GM12878 (cell line): Measurements from ENCODE around the gene VCPKMT. TPM values are rescaled to one million over a fixed set of nuclear protein-coding genes. Genes with fewer than 3 reads are reported as not detected.
A peak's percentile ranks its signal among the peaks of the same experiment; 100 is the strongest.

Experiments
- ASH2L ChIP-seq: fragments of 300-600, 200-600 bp; sonication (generic); IDR thresholded peaks from 2 replicates; pipeline ENCODE4 v1.6.1; 2017; ENCODE audit warnings: low read depth, mild to moderate bottlenecking, borderline replicate concordance
- BCL11A ChIP-seq: IDR thresholded peaks from 2 replicates; pipeline ENCODE4 v1.6.1; 2011; ENCODE audit warnings: low read depth, low read length
- CHD1 ChIP-seq: IDR thresholded peaks from 2 replicates; pipeline ENCODE4 v1.6.1; 2012; ENCODE audit warnings: low read depth, low read length, improper control_type of control experiment
- EGR1 ChIP-seq, 2 experiments: IDR thresholded peaks; 1 replicate in 1 of 2; 2 replicates in 1 of 2; pipeline ENCODE4 v1.6.1; 2011 to 2012; ENCODE audit warnings: low read depth in 2 of 2, low read length in 2 of 2, borderline replicate concordance in 1 of 2, mild to moderate bottlenecking in 1 of 2, moderate library complexity in 1 of 2
- FOXK2 ChIP-seq: fragments of 450-650 bp; IDR thresholded peaks from 2 replicates; pipeline ENCODE4 v1.6.1; 2017; ENCODE audit warnings: mild to moderate bottlenecking, moderate library complexity
- HDAC6 ChIP-seq: fragments of 200-600 bp; sonication (generic); IDR thresholded peaks from one replicate; pipeline ENCODE4 v1.8.0; 2017; ENCODE audit warnings: antibody characterized with exemption; ENCODE audit not compliant: unreplicated experiment
- MTA3 ChIP-seq: IDR thresholded peaks from 2 replicates; pipeline ENCODE4 v1.6.1; 2012; ENCODE audit warnings: low read length, inconsistent platforms, borderline replicate concordance
- RFX5 ChIP-seq: IDR thresholded peaks from 2 replicates; pipeline ENCODE4 v1.6.1; 2011; ENCODE audit warnings: low read depth, low read length, improper control_type of control experiment
- SUZ12 ChIP-seq: fragments of 200-600 bp; sonication (generic); IDR thresholded peaks from one replicate; pipeline ENCODE4 v1.6.1; 2018; ENCODE audit warnings: antibody characterized with exemption, mild to moderate bottlenecking; ENCODE audit not compliant: unreplicated experiment
- TARDBP ChIP-seq: IDR thresholded peaks from 2 replicates; pipeline ENCODE4 v1.6.1; 2016; ENCODE audit warnings: borderline replicate concordance
- ZBED1 ChIP-seq: IDR thresholded peaks from 2 replicates; pipeline ENCODE4 v1.6.1; 2016; ENCODE audit warnings: borderline replicate concordance
- ZSCAN29 ChIP-seq: fragments of 450-650 bp; IDR thresholded peaks from 2 replicates; pipeline ENCODE4 v1.6.1; 2017; ENCODE audit warnings: mild to moderate bottlenecking, moderate library complexity
- polyA plus RNA-seq, 11 experiments: library from polyadenylated mRNA; depleted of rRNA in 4 of 11; unstranded in 6 of 11; stranded (reverse) in 5 of 11; fragments of >200 nt; fragmentation: Nextera tagmentation in 4 of 11; fragmentation: Illumina TruSeq in 1 of 11; extraction: Ambion mirVana in 4 of 11; extraction: Trizol in 1 of 11; gene quantifications; 1 replicate in 1 of 11; 2 replicates in 10 of 11; pipeline versions ENCODE4 v1.2.1 to v1.2.3, GENCODE V29; 2011 to 2016; ENCODE audit warnings: inconsistent platforms in 2 of 11, missing spikeins in 2 of 11, low read depth in 1 of 11
- total RNA-seq, 4 experiments: library from RNA; depleted of rRNA in 3 of 4; stranded (reverse); fragments of >200 nt in 3 of 4; fragmentation: Illumina TruSeq in 1 of 4; extraction: Trizol in 1 of 4; gene quantifications; 2 replicates each; pipeline versions ENCODE4 v1.2.1 to v1.2.3, GENCODE V29; 2013 to 2021
- TF ChIP-seq, protein P1 (sequence below): IDR thresholded peaks from 2 replicates; pipeline ENCODE4 v1.6.1; 2012; ENCODE audit warnings: improper control_type of control experiment, low read depth, low read length; ENCODE audit not compliant: insufficient replicate concordance
- TF ChIP-seq, protein P2 (sequence below), 3 experiments: IDR thresholded peaks in 2 of 3; conservative IDR thresholded peaks in 1 of 3; 2 replicates each; pipeline ENCODE4 v1.5.1; 2011; ENCODE audit warnings: low read depth in 3 of 3, low read length in 3 of 3, mild to moderate bottlenecking in 3 of 3, control low read depth in 2 of 3, moderate library complexity in 2 of 3, inconsistent platforms in 1 of 3, mixed read lengths in 1 of 3; ENCODE audit not compliant: control insufficient read depth in 2 of 3, insufficient read depth in 1 of 3; ENCODE audit errors: extremely low read depth in 1 of 3
- TF ChIP-seq, protein P3 (sequence below): fragments of 450-650 bp; IDR thresholded peaks from 2 replicates; pipeline ENCODE4 v1.6.1; 2018; ENCODE audit warnings: borderline replicate concordance, mild to moderate bottlenecking; ENCODE audit not compliant: partially characterized antibody
- TF ChIP-seq, protein P4 (sequence below): fragments of 450-650 bp; IDR thresholded peaks from 2 replicates; pipeline ENCODE4 v1.6.1; 2017; ENCODE audit warnings: mild to moderate bottlenecking, moderate library complexity

VCPKMT gene
- total and polyA plus RNA-seq, 10 of the 15 experiments (the other 5 are each of a cell fraction or from before 2014, with no cell fraction given) = 8.5 to 18.4 (median 12.8) TPM

DNA sequence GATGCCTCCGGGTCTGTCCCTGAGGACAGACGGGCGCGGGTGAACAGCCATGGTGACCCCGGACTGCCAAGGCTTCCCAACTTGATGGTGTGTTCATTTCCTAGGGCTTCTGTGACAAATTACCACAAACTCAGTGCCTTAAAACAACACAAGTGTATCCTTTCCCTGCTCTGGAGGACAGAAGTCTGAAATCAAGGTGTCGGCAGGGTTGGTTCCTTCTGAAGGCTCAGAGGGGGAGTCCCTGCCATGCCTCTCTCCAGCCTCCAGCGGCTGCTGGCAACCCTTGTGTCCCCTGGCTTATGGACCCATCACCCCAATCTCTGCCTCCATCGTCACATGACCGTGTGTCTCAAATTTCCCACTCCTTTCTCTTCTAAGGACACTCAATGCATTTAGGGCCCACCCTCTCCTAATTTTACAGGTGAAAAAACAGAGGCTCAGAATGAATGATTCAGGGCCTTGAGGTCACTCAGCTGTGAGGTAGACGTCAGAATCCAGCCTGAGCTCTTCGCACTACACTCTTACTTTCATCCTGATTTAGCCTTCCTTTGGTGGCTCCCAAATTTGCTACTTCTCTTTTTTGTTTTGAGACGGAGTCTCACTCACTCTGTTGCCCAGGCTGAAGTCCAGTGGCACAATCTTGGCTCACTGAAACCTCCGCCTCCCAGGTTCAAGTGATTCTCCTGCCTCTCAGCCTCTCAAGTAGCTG, 45.4 kb downstream of the VCPKMT start (continued):
- TF ChIP-seq BCL11A (no peak), SUZ12 (no peak), ZSCAN29 (no peak), HDAC6 (no peak), CHD1 (no peak), RFX5 (no peak), ASH2L (no peak), MTA3 (no peak), EGR1 (IDR thresholded peaks at IDR 0.05; ENCODE audit: borderline replicate concordance in 1 of 2, low read depth in 2 of 2, low read length in 2 of 2) (no peak), FOXK2 (no peak), ZBED1 (no peak), TARDBP (no peak)
- TF ChIP-seq, protein P1, sequence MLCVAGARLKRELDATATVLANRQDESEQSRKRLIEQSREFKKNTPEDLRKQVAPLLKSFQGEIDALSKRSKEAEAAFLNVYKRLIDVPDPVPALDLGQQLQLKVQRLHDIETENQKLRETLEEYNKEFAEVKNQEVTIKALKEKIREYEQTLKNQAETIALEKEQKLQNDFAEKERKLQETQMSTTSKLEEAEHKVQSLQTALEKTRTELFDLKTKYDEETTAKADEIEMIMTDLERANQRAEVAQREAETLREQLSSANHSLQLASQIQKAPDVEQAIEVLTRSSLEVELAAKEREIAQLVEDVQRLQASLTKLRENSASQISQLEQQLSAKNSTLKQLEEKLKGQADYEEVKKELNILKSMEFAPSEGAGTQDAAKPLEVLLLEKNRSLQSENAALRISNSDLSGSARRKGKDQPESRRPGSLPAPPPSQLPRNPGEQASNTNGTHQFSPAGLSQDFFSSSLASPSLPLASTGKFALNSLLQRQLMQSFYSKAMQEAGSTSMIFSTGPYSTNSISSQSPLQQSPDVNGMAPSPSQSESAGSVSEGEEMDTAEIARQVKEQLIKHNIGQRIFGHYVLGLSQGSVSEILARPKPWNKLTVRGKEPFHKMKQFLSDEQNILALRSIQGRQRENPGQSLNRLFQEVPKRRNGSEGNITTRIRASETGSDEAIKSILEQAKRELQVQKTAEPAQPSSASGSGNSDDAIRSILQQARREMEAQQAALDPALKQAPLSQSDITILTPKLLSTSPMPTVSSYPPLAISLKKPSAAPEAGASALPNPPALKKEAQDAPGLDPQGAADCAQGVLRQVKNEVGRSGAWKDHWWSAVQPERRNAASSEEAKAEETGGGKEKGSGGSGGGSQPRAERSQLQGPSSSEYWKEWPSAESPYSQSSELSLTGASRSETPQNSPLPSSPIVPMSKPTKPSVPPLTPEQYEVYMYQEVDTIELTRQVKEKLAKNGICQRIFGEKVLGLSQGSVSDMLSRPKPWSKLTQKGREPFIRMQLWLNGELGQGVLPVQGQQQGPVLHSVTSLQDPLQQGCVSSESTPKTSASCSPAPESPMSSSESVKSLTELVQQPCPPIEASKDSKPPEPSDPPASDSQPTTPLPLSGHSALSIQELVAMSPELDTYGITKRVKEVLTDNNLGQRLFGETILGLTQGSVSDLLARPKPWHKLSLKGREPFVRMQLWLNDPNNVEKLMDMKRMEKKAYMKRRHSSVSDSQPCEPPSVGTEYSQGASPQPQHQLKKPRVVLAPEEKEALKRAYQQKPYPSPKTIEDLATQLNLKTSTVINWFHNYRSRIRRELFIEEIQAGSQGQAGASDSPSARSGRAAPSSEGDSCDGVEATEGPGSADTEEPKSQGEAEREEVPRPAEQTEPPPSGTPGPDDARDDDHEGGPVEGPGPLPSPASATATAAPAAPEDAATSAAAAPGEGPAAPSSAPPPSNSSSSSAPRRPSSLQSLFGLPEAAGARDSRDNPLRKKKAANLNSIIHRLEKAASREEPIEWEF = no peak
- TF ChIP-seq, protein P2, sequence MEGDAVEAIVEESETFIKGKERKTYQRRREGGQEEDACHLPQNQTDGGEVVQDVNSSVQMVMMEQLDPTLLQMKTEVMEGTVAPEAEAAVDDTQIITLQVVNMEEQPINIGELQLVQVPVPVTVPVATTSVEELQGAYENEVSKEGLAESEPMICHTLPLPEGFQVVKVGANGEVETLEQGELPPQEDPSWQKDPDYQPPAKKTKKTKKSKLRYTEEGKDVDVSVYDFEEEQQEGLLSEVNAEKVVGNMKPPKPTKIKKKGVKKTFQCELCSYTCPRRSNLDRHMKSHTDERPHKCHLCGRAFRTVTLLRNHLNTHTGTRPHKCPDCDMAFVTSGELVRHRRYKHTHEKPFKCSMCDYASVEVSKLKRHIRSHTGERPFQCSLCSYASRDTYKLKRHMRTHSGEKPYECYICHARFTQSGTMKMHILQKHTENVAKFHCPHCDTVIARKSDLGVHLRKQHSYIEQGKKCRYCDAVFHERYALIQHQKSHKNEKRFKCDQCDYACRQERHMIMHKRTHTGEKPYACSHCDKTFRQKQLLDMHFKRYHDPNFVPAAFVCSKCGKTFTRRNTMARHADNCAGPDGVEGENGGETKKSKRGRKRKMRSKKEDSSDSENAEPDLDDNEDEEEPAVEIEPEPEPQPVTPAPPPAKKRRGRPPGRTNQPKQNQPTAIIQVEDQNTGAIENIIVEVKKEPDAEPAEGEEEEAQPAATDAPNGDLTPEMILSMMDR (IDR thresholded peaks at IDR 0.05 in 2 of 3, conservative IDR thresholded peaks at IDR 0.05 in 1 of 3; ENCODE audit: control insufficient read depth in 2 of 3, extremely low read depth in 1 of 3, insufficient read depth in 1 of 3, low read depth in 3 of 3, low read length in 3 of 3) = no peak
- TF ChIP-seq, protein P3, sequence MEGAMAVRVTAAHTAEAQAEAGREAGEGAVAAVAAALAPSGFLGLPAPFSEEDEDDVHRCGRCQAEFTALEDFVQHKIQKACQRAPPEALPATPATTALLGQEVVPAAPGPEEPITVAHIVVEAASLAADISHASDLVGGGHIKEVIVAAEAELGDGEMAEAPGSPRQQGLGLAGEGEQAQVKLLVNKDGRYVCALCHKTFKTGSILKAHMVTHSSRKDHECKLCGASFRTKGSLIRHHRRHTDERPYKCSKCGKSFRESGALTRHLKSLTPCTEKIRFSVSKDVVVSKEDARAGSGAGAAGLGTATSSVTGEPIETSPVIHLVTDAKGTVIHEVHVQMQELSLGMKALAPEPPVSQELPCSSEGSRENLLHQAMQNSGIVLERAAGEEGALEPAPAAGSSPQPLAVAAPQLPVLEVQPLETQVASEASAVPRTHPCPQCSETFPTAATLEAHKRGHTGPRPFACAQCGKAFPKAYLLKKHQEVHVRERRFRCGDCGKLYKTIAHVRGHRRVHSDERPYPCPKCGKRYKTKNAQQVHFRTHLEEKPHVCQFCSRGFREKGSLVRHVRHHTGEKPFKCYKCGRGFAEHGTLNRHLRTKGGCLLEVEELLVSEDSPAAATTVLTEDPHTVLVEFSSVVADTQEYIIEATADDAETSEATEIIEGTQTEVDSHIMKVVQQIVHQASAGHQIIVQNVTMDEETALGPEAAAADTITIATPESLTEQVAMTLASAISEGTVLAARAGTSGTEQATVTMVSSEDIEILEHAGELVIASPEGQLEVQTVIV = no peak
- TF ChIP-seq, protein P4, sequence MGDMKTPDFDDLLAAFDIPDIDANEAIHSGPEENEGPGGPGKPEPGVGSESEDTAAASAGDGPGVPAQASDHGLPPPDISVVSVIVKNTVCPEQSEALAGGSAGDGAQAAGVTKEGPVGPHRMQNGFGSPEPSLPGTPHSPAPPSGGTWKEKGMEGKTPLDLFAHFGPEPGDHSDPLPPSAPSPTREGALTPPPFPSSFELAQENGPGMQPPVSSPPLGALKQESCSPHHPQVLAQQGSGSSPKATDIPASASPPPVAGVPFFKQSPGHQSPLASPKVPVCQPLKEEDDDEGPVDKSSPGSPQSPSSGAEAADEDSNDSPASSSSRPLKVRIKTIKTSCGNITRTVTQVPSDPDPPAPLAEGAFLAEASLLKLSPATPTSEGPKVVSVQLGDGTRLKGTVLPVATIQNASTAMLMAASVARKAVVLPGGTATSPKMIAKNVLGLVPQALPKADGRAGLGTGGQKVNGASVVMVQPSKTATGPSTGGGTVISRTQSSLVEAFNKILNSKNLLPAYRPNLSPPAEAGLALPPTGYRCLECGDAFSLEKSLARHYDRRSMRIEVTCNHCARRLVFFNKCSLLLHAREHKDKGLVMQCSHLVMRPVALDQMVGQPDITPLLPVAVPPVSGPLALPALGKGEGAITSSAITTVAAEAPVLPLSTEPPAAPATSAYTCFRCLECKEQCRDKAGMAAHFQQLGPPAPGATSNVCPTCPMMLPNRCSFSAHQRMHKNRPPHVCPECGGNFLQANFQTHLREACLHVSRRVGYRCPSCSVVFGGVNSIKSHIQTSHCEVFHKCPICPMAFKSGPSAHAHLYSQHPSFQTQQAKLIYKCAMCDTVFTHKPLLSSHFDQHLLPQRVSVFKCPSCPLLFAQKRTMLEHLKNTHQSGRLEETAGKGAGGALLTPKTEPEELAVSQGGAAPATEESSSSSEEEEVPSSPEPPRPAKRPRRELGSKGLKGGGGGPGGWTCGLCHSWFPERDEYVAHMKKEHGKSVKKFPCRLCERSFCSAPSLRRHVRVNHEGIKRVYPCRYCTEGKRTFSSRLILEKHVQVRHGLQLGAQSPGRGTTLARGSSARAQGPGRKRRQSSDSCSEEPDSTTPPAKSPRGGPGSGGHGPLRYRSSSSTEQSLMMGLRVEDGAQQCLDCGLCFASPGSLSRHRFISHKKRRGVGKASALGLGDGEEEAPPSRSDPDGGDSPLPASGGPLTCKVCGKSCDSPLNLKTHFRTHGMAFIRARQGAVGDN = 0 out of 2 replicates have a peak, but pooled peaks have one; percentile 13
